Fibroblast of pulmonary artery (primary cell): ENCODE data around the gene ZNF74.

Experiments
- DNase-seq: peaks from one replicate; pipeline ENCODE4 v3.0.0-alpha.2; 2010; ENCODE audit warnings: low read depth
- H3K4me3 ChIP-seq: replicated peaks from 2 replicates; pipeline ENCODE4 v1.5.1; 2011; ENCODE audit warnings: low read depth, mild to moderate bottlenecking, control low read depth, low read length, moderate library complexity
- CTCF ChIP-seq: IDR thresholded peaks from 2 replicates; pipeline ENCODE4 v1.5.1; 2011; ENCODE audit warnings: mild to moderate bottlenecking, control low read depth, low read length, inconsistent platforms; ENCODE audit errors: missing control alignments

ZNF74 gene

GRCh38 chr22:20451920-20452319 lies 58.0 kb downstream of the ZNF74 start:
- TF ChIP-seq CTCF: no peak
- DNase-seq: no peak
- H3K4me3 ChIP-seq: no peak overlapping the region

- no peak for DNase-seq
- no peak overlapping the region for H3K4me3 ChIP-seq
- no peak for TF ChIP-seq CTCF
Measured at GRCh38 chr22:20453222-20453621, 59.3 kb downstream of the ZNF74 start.

GRCh38 chr22:20455709-20456063 lies 61.7 kb downstream of the ZNF74 start:
- TF ChIP-seq CTCF: no peak
- H3K4me3 ChIP-seq: no peak overlapping the region

GRCh38 chr22:20456064-20456721 lies 62.2 kb downstream of the ZNF74 start:
- peak; percentile 96 for TF ChIP-seq CTCF
- H3K4me3 ChIP-seq: no peak overlapping the region
- DNase-seq: peak; percentile 90

More at GRCh38 chr22:20455709-20456063, 61.7 kb downstream of the ZNF74 start:
- no peak for DNase-seq

- no peak for DNase-seq
- H3K4me3 ChIP-seq: no peak overlapping the region
- TF ChIP-seq CTCF: no peak
Measured at GRCh38 chr22:20456722-20457076, 62.7 kb downstream of the ZNF74 start.

- H3K4me3 ChIP-seq: no peak overlapping the region
- no peak for DNase-seq
- no peak for TF ChIP-seq CTCF
Measured at GRCh38 chr22:20457506-20458240, 63.7 kb downstream of the ZNF74 start.
